Measurements from ENCODE around the gene SARS1.

SARS1 gene

DNA sequence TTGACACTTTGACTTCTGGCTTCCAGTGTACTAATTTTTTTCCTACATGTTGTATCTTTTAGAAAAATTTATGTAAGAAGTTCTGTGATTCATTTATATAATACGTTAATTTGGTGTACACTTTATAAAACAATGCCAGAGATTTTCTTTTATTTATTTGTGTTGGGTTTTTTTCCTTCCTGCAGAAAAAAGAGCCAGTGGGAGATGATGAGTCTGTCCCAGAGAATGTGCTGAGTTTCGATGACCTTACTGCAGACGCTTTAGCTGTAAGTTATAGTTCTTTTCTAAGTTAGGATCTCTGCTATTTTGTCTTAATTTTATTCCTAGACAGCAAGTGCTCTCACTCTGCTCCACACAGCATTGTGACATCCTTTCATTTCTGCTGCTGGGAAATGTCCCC is 14.4 kb downstream of the SARS1 start:
- DNase-seq (ENCODE audit: low spot score), result no peak

- DNase-seq (ENCODE audit: low spot score), result no peak
These were observed 15.9 kb downstream of the SARS1 start for GRCh38 chr1:109229531-109230127.

GRCh38 chr1:109231066-109231465 is 17.3 kb downstream of the SARS1 start:
- no peak for DNase-seq (ENCODE audit: low spot score)

DNA sequence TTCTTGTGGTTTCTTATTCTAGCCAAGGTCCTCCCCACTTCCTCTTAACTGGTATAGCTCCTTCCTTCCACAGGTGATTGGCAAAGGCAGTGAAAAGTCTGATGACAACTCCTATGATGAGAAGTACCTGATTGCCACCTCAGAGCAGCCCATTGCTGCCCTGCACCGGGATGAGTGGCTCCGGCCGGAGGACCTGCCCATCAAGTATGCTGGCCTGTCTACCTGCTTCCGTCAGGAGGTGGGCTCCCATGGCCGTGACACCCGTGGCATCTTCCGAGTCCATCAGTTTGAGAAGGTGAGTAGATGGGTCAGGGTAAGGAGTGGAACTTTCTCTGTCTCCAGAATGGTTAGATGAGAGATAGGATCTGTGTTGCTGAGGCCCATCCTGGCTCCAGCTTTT is 21.4 kb downstream of the SARS1 start:
- no peak for DNase-seq (ENCODE audit: low spot score)

DNA sequence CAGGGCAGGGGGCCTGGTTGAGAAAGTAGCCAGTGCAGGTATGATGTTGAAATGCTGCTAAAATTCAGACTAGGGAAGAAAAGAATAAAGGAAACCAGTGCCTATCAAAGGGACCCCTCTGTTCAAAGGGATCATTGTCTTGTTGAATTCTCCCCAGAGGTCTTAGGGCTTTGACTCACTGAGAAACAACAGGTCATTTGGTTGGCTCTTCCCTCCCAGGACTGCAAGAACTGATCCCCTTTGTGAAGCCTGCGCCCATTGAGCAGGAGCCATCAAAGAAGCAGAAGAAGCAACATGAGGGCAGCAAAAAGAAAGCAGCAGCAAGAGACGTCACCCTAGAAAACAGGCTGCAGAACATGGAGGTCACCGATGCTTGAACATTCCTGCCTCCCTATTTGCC is 23.8 kb downstream of the SARS1 start:
- DNase-seq (ENCODE audit: low spot score), result no peak

- no peak for DNase-seq (ENCODE audit: low spot score)
These were observed 24.7 kb downstream of the SARS1 start for GRCh38 chr1:109238382-109238781.

GRCh38 chr1:109239047-109239408 is 25.3 kb downstream of the SARS1 start:
- no peak for DNase-seq (ENCODE audit: low spot score)

- DNase-seq (ENCODE audit: low spot score), result no peak
These were observed 25.8 kb downstream of the SARS1 start for GRCh38 chr1:109239409-109240068.

DNA sequence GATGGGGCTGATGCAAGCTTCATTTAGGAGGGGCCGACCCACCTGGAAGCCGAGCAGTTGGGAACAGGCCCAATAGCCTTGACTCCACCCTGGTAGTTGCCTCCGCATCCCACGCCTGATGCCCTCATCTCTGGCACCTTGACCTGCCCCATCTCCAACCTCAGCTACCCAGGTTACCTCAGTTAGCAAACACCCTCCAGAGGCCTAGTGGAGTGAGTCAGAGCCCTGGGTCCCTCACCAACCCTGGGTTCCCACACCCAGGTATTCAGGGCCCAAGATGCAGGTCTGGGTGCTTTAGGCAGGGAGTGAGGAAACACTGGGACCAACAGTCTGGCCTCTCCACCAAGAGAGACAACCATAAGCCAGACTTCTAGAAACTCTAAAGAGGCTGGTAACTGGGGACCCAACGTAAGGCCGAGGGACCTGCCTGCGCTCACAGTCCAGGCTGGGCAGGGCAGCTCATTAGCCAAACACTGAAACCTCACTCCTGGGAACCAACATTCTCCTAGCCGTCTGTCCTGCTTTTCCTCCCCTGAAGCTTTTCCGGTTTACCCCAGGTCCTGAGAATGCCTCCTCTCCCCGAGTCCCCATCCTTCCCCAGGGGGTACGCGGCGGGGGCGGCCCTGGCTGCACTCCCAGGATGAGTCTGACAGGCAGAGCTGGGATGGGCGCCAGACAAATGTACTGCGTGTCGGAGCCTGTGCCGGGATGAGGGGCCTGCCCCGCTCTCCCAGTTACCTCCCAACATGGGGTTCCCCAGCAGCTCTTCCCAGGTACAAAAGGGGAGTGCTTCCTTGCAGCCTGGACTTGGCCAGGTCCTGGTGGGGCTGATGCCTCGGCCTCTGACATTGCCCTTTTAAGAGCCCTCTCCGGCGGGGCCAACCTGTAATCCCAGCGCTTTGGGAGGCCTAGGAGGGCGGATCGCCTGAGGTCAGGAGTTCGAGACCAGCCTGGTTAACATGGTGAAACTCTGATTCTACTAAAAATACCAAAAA is 26.7 kb downstream of the SARS1 start:
- DNase-seq (ENCODE audit: low spot score), result no peak

DNA sequence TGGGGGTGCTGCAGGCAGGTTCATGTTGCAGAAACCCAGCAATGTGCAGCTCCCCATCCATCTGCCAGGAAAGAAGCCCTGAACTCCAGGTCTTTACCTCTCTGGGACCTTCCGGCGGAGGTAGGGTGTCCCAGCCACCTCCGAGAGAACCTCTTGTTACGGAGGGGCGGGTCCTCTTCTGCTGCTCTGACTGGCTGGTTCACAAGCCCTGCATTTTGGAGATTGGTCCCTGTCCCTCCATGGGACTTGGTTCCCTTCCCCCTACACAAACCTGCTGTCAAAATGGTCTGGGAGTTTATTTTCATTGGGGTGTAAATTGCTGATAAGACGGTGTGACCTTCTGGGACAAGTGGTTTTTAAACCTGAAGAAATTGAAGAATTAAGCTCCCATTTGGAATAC is 27.6 kb downstream of the SARS1 start:
- DNase-seq (ENCODE audit: low spot score), result no peak

DNA sequence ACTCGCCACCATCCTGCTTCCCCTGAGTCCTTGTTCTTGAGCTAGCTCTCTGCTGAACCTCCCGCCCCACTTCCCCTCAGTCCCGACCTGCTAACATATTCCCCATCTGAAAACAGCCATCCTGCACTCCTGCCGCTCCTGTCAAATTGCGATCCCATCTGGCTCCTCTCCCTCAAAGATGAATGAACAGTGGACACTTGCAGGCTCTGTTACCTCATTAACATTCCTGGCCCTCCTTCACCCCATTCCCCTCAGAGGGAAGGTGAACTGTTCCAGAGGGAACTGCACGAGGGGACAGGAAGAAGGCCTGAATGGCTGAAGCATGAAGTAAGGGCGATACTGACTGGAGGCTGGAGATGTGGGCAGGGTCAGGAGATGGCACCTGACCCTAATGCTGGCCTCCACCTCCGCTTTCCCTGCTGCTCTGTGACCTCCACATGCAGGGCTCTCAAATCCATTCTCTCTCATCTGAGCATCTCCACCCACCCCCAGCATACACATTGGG is 28.2 kb downstream of the SARS1 start:
- DNase-seq (ENCODE audit: low spot score), result no peak

DNA sequence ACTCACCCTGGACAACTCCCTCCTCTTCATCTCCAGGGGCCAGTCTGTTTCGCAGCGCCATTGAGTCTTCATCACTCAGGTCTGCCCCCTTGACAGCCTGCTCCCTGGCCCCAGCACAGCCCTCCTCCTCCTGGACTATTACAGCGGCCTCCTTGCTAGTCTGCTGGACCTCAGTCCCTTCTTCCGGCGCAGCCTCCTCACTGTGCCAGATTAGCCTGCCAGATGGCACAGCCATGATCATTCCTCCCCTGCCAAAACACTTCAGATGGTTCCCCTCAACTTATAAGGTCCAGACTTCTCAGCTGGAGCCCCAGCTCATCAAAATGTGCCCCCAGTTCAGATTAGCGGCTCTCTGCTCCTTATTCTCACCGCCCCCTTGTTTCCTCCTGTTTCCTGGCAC is 28.7 kb downstream of the SARS1 start:
- no peak for DNase-seq (ENCODE audit: low spot score)

DNA sequence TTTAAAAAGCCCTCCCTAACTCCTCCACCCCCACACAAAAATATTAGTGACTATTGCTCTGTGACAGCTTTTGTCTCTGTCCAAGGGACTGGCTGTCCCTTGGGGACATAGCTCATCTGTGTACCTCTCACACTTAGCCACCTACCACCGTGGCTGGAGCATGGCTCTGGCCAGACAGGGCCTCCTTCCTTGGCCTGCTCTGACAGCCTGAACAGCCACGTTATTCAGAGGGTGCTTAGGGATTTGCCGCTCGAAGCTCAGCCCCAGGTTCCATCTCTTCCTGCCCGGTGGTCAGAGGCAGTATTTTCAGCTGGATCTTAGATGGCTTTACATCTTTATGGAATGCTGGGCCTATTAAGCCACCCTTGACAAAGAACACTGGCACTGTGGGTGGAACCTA is 29.5 kb downstream of the SARS1 start:
- DNase-seq (ENCODE audit: low spot score), result no peak

DNA sequence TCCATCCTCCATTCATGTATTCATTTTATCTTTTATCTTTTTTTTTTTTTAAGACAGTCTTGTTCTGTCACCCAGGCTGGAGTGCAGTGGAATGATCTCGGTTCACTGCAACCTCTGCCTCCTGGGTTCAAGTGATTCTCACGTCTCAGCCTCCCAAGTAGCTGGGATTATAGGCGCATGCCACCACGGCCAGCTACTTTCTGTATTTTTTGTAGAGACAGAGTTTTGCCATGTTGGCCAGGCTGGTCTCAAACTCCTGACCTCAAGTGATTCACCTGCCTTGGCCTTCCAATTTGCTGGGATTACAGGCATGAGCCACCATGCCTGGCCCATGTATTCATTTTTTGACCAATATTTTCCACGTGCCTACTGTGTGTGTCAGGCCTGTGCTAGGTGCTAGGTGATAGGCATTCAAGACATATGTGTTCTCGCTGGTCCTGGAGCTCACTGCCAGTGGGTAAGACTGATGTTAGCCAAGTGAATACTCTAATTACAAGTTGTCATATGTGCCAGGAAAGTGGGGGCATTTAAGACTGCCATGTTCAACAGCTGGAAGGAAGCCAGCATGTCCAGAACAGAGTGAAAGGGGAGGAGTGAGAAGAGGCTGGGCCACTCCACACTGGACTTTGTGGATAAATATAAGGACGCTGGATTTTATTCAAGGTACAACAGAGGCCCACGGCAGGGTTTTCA is 30.3 kb downstream of the SARS1 start:
- no peak for DNase-seq (ENCODE audit: low spot score)

GRCh38 chr1:109246141-109246551 is 32.4 kb downstream of the SARS1 start:
- DNase-seq (ENCODE audit: low spot score), result no peak

DNA sequence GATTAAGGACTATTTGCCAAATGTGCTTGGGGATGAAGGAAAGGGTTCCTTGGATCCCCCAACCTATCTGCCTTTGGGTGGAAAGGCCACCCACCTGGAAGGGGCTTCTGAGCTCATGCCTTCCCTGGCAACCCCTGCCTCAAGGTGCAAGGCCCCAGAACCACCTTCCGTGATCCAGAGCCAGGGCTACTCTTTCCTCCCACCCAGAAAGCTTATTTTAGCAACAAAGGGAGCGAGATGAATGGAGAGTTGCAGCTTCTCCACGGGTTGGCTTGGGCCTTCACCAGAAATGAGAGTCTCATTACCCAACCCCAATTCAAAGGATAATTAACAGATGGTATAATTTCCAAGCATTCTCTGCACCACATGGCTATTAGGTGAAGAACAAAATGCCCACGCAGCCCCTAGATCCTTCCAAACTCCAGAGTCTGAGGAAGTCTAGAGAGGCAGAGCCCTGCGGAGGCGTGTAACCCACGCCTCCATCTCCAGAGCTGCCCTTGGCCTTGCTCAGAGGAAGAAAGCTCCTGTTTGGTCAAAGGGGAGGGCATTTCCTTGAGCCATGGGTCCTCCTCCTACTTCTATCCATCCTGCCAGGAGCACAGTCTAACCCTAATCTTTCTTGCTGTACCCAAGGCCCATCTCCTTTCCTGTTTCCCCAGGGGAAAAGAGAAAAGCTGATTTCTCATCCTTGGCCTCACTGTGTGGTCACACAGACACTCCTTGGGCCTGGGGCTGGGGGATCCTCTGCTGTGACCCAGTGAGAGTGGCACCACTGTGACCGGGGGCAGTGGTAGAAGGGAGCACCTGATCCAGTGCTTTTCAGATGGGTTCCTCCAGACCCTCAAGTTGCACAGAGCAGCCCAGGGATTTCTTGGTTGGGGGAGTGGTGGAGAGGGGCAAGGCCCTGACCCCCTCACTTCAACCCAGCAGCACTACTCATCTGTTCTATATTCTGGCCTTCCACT is 34.0 kb downstream of the SARS1 start:
- DNase-seq (ENCODE audit: low spot score), result no peak

GRCh38 chr1:109248444-109248796 is 34.7 kb downstream of the SARS1 start:
- DNase-seq (ENCODE audit: low spot score), result no peak

- DNase-seq (ENCODE audit: low spot score), result no peak
These were observed 35.3 kb downstream of the SARS1 start, which contains the start of gene CELSR2 for GRCh38 chr1:109248797-109249629. Gene CELSR2, plus strand, starts transcription at chr1:109249539. Its CDS starts 541 bp downstream, at chr1:109250080.

DNA sequence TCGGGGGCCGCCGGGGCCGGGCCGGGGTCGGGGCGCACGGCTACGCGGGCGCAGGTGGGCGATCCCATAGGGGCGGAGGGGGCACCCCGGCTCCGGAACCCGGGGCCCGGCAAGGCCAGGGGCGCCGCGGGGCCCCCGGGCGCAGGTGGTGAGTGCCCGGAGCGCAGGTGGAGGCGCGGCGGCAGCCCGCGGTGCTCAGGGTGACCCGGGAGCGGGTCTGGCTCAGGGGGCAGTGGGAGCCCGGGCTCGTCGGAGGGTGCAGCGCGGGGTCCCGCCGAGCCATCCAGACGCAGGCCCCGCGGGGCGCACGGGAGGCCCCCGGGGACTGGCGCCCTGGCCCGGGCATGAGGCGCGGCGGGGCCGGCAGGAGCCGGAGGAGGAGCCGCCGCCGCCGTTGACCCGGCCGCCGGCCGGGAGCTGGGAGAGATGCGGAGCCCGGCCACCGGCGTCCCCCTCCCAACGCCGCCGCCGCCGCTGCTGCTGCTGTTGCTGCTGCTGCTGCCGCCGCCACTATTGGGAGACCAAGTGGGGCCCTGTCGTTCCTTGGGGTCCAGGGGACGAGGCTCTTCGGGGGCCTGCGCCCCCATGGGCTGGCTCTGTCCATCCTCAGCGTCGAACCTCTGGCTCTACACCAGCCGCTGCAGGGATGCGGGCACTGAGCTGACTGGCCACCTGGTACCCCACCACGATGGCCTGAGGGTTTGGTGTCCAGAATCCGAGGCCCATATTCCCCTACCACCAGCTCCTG is 36.1 kb downstream of the SARS1 start:
- DNase-seq (ENCODE audit: low spot score), result no peak
